GM21619 (cell line): Measurements from ENCODE around the gene C20orf173.
"Not testable (repeated sequence)": the region's sequence is repeated elsewhere in the genome, so short reads cannot be mapped to it uniquely, and the experiment has no call there.

Experiments used
- ATAC-seq: cut with Tn5 transposase; IDR thresholded peaks from one replicate; pipeline ENCODE4 v1.9.1; 2021; ENCODE audit not compliant: unreplicated experiment

Gene C20orf173

GRCh38 chr20:35529552-35529951, at the start of gene C20orf173:
Gene C20orf173, minus strand, starts transcription at chr20:35529652. Its CDS starts 279 bp downstream, at chr20:35529373.
- ATAC-seq: no peak

- no peak for ATAC-seq
Observed at GRCh38 chr20:35579196-35579595, 49.7 kb upstream of the C20orf173 start.

GRCh38 chr20:35578469-35578868, 49.0 kb upstream of the C20orf173 start:
- ATAC-seq: no peak

- ATAC-seq: no peak
Observed at GRCh38 chr20:35576816-35577215, 47.4 kb upstream of the C20orf173 start.

- no peak for ATAC-seq
Observed at GRCh38 chr20:35575958-35576357, 46.5 kb upstream of the C20orf173 start.

GRCh38 chr20:35572838-35573237, 43.4 kb upstream of the C20orf173 start:
- no peak for ATAC-seq

GRCh38 chr20:35571555-35571954, 42.1 kb upstream of the C20orf173 start:
- ATAC-seq: no peak

- no peak for ATAC-seq
Observed at GRCh38 chr20:35568645-35569044, 39.2 kb upstream of the C20orf173 start.

GRCh38 chr20:35564905-35565304, 35.5 kb upstream of the C20orf173 start:
- ATAC-seq: no peak

- no peak for ATAC-seq
Observed at GRCh38 chr20:35563834-35564233, 34.4 kb upstream of the C20orf173 start.

- no peak for ATAC-seq
Observed at GRCh38 chr20:35562541-35563110, 33.2 kb upstream of the C20orf173 start.

GRCh38 chr20:35561671-35562070, 32.2 kb upstream of the C20orf173 start:
- ATAC-seq: no peak

- ATAC-seq: no peak
Observed at GRCh38 chr20:35561268-35561667, 31.8 kb upstream of the C20orf173 start.

GRCh38 chr20:35560541-35560940, 31.1 kb upstream of the C20orf173 start:
- no peak for ATAC-seq

- ATAC-seq: no peak
Observed at GRCh38 chr20:35560105-35560511, 30.7 kb upstream of the C20orf173 start.

- ATAC-seq: no peak
Observed at GRCh38 chr20:35559042-35559693, 29.7 kb upstream of the C20orf173 start.

- ATAC-seq: no peak
Observed at GRCh38 chr20:35558451-35558850, 29.0 kb upstream of the C20orf173 start.

GRCh38 chr20:35556871-35557270, 27.4 kb upstream of the C20orf173 start:
- ATAC-seq: no peak

GRCh38 chr20:35555951-35556645, 26.6 kb upstream of the C20orf173 start:
- ATAC-seq: no peak

GRCh38 chr20:35555461-35555860, 26.0 kb upstream of the C20orf173 start:
- ATAC-seq: not testable (repeated sequence)

- ATAC-seq: no peak
Observed at GRCh38 chr20:35552914-35553313, 23.5 kb upstream of the C20orf173 start.

- no peak for ATAC-seq
Observed at GRCh38 chr20:35551503-35551902, 22.1 kb upstream of the C20orf173 start.
